Loucy (cell line): ENCODE results near the gene TRAPPC6A.

Experiments
- H2AFZ ChIP-seq: fragments of 200-600 bp; sonication (generic); 2 replicates; pipeline ENCODE4 v1.6.0; 2016; ENCODE audit warnings: antibody characterized with exemption, mild to moderate bottlenecking, low read length, moderate library complexity
- H3F3A ChIP-seq: fragments of 200-600 bp; 2 replicates; pipeline ENCODE4 v1.6.0; 2016; ENCODE audit warnings: antibody characterized with exemption, low read depth, mild to moderate bottlenecking
- H3K27me3 ChIP-seq: fragments of 200-600 bp; sonication (generic); 2 replicates; pipeline ENCODE4 v1.6.1; 2014; ENCODE audit warnings: low read length, mild to moderate bottlenecking; ENCODE audit not compliant: insufficient read depth, poor library complexity, severe bottlenecking
- H3K36me3 ChIP-seq: fragments of 200-600 bp; sonication (generic); 2 replicates; pipeline ENCODE4 v1.6.1; 2016; ENCODE audit warnings: low read length; ENCODE audit not compliant: insufficient read depth
- H3K4me1 ChIP-seq: fragments of 200-600 bp; sonication (generic); 2 replicates; pipeline ENCODE4 v1.5.1; 2014; ENCODE audit warnings: low read length, mild to moderate bottlenecking; ENCODE audit not compliant: insufficient read depth, poor library complexity, severe bottlenecking
- H3K4me2 ChIP-seq: fragments of 200-600 bp; sonication (generic); 2 replicates; pipeline ENCODE4 v1.6.0; 2014; ENCODE audit warnings: antibody characterized with exemption, low read length, low read depth, mild to moderate bottlenecking; ENCODE audit not compliant: poor library complexity, severe bottlenecking
- H3K4me3 ChIP-seq: fragments of 200-600 bp; sonication (generic); 2 replicates; pipeline ENCODE4 v1.5.1; 2014; ENCODE audit warnings: low read length, mild to moderate bottlenecking, mixed read lengths; ENCODE audit not compliant: poor library complexity, severe bottlenecking
- H3K79me2 ChIP-seq: fragments of 200-600 bp; sonication (generic); 2 replicates; pipeline ENCODE4 v1.6.1; 2014; ENCODE audit warnings: low read length; ENCODE audit not compliant: insufficient read depth
- H3K9ac ChIP-seq: fragments of 200-600 bp; sonication (generic); 2 replicates; pipeline ENCODE4 v1.6.0; 2014; ENCODE audit warnings: mild to moderate bottlenecking, low read depth, low read length, moderate library complexity; ENCODE audit not compliant: poor library complexity, severe bottlenecking
- H3K9me2 ChIP-seq: fragments of 200-600 bp; sonication (generic); replicated peaks from 2 replicates; pipeline ENCODE4 v1.6.1; 2016; ENCODE audit warnings: low read depth, low read length, mixed read lengths
- H3K9me3 ChIP-seq: fragments of 200-600 bp; sonication (generic); 2 replicates; pipeline ENCODE4 v1.6.1; 2014; ENCODE audit warnings: mild to moderate bottlenecking, antibody characterized with exemption, low read length, low read depth; ENCODE audit not compliant: insufficient read depth
- H4K20me1 ChIP-seq: fragments of 200-600 bp; sonication (generic); 2 replicates; pipeline ENCODE4 v1.6.0; 2014; ENCODE audit warnings: antibody characterized with exemption, low read length, mild to moderate bottlenecking; ENCODE audit not compliant: insufficient read depth, poor library complexity, severe bottlenecking
- EZH2phosphoT487 ChIP-seq: fragments of 200-600 bp; IDR thresholded peaks from 2 replicates; pipeline ENCODE4 v1.6.1; 2018; ENCODE audit warnings: antibody characterized with exemption, mild to moderate bottlenecking, moderate library complexity, borderline replicate concordance
- TF ChIP-seq, protein P1 (sequence below): fragments of 200-600 bp; sonication (generic); conservative IDR thresholded peaks from 2 replicates; pipeline ENCODE4 v1.5.1; 2014; ENCODE audit warnings: mild to moderate bottlenecking, antibody characterized with exemption, low read length

Gene TRAPPC6A

DNA sequence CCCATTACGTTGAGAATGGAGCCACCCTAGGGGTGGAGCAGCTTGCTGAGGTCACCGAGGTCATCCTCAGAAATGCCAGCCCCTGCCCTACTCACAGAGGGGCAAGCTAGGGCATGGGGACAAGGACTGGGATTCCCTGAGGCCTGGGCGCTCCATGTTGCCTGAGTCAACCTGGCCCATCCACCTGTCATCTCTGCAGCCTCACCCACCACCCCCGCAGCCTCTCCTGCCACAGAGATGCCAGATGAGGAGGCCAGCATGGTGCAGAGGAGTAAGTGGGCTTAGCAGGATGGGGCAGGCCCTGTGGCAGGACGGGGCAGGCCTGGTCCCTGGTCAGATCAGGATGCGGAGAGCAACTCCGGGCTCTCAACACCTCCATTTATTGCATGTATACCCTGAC is 26.7 kb downstream of the TRAPPC6A start:
- Histone ChIP-seq H3K9me3 (no peaks in the 10 kb centered on the region), H3K79me2 (no peaks in the 10 kb centered on the region), H3F3A (no peaks in the 10 kb centered on the region), H3K4me2 (no peak overlapping the region), H2AFZ (no peak overlapping the region), H3K36me3 (no peaks in the 10 kb centered on the region; the same call in 1 of the 2 replicates), H3K27me3 (no peaks in the 10 kb centered on the region), H3K9me2 (no peaks in the 10 kb centered on the region), H3K4me3 (no peak overlapping the region), H4K20me1 (no peaks in the 10 kb centered on the region), H3K9ac (no peak overlapping the region), H3K4me1 (no peaks in the 10 kb centered on the region)
- TF ChIP-seq, protein P1, sequence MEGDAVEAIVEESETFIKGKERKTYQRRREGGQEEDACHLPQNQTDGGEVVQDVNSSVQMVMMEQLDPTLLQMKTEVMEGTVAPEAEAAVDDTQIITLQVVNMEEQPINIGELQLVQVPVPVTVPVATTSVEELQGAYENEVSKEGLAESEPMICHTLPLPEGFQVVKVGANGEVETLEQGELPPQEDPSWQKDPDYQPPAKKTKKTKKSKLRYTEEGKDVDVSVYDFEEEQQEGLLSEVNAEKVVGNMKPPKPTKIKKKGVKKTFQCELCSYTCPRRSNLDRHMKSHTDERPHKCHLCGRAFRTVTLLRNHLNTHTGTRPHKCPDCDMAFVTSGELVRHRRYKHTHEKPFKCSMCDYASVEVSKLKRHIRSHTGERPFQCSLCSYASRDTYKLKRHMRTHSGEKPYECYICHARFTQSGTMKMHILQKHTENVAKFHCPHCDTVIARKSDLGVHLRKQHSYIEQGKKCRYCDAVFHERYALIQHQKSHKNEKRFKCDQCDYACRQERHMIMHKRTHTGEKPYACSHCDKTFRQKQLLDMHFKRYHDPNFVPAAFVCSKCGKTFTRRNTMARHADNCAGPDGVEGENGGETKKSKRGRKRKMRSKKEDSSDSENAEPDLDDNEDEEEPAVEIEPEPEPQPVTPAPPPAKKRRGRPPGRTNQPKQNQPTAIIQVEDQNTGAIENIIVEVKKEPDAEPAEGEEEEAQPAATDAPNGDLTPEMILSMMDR: no peak
- no peak for TF ChIP-seq EZH2phosphoT487

DNA sequence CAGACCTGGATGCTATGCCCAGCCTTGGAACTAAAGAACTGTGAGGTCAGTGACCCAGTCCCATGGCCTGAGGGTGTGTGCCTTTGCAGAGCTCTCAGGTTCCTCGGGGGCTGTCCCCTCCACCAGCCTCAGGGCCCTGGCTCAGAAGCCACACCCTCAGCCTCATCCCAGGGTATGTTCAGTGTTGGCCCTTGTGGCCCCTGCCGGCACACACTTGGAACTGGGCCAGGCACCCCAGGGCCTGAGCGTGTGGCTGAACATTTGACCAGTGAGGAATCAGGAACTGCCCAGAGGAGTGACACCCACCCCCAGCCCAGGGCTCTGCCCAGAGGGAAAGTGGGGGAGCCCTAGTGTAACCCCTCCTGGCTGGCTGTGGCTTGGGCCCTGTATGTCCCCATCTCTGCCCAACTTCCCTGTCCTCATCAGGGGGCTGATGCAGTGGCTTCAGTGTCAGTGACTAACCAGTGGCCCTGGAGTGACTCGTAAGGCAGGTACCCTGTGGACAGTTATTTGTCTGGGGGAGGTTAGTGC is 27.2 kb downstream of the TRAPPC6A start:
- Histone ChIP-seq H3K9me2 (no peaks in the 10 kb centered on the region), H3K9ac (no peak overlapping the region), H3K36me3 (no peaks in the 10 kb centered on the region; the same call in 1 of the 2 replicates), H3K4me3 (no peak overlapping the region), H2AFZ (no peak overlapping the region), H3K9me3 (no peaks in the 10 kb centered on the region), H3K79me2 (no peaks in the 10 kb centered on the region), H3K27me3 (no peaks in the 10 kb centered on the region), H3K4me2 (no peak overlapping the region), H3F3A (no peaks in the 10 kb centered on the region), H4K20me1 (no peaks in the 10 kb centered on the region), H3K4me1 (no peaks in the 10 kb centered on the region)
- TF ChIP-seq, protein P1: no peak
- no peak for TF ChIP-seq EZH2phosphoT487

DNA sequence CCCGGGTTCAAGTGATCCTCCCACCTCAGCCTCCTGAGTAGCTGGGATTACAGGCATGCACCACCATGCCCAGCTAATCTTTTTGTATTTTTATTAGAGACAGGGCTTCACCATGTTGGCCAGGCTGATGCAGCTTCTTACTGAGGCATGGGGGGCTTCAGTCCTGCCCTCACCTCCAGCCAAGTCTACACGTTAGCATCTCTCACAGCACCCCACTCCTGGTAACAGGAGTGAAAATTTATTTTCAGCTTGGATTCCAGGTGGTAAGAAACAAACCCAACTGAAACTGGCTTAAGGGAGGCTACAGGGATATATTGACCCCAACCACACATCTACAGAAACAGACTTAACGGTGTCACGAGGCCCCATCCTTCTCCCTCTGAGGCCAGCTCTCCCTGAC is 27.9 kb downstream of the TRAPPC6A start:
- Histone ChIP-seq H3K4me3 (no peak overlapping the region), H4K20me1 (no peaks in the 10 kb centered on the region), H3K27me3 (no peaks in the 10 kb centered on the region), H3K9me2 (no peaks in the 10 kb centered on the region), H3K4me2 (no peak overlapping the region), H3F3A (no peaks in the 10 kb centered on the region), H2AFZ (no peak overlapping the region), H3K4me1 (no peaks in the 10 kb centered on the region), H3K79me2 (no peaks in the 10 kb centered on the region), H3K9ac (no peak overlapping the region), H3K36me3 (no peaks in the 10 kb centered on the region; the same call in 1 of the 2 replicates), H3K9me3 (no peaks in the 10 kb centered on the region)
- TF ChIP-seq EZH2phosphoT487: no peak
- TF ChIP-seq, protein P1: no peak
